Sigmoid colon (tissue), 7 donors: Measurements from ENCODE around the gene SMYD3. TPM values are rescaled to one million over a fixed set of nuclear protein-coding genes. Genes with fewer than 3 reads are reported as not detected.
A peak's percentile ranks its signal among the peaks of the same experiment; 100 is the strongest.

Experiments
- DNase-seq: peaks from one replicate; pipeline ENCODE4 v3.0.0-alpha.2; 2019
- H3K27ac ChIP-seq, 4 donors: fragments of 200-600 bp; sonication (generic); one replicate each; pipeline ENCODE4 v1.5.1; 2016 to 2019; ENCODE audit warnings: mild to moderate bottlenecking in 1 of 4
- H3K27me3 ChIP-seq, 3 donors: fragments of 200-600 bp; sonication (generic); one replicate each; pipeline ENCODE4 v1.5.1; 2019; ENCODE audit warnings: mild to moderate bottlenecking in 1 of 3
- H3K36me3 ChIP-seq, 4 donors: fragments of 200-600 bp; sonication (generic); one replicate each; pipeline ENCODE4 v1.5.1; 2016 to 2019
- H3K4me1 ChIP-seq, 4 donors: fragments of 200-600 bp; sonication (generic); one replicate each; pipeline ENCODE4 v1.5.1; 2017 to 2019
- H3K4me3 ChIP-seq, 4 donors: fragments of 200-600 bp; sonication (generic); one replicate each; pipeline ENCODE4 v1.5.1; 2017 to 2019; ENCODE audit warnings: mild to moderate bottlenecking in 2 of 4, moderate library complexity in 1 of 4
- H3K9me3 ChIP-seq, 4 donors: fragments of 200-600 bp in 3 of 4; sonication (generic) in 3 of 4; one replicate each; pipeline versions ENCODE4 v1.5.1 to v1.6.1; 2013 to 2019
- CTCF ChIP-seq, 4 experiments: fragments of 450-650 bp in 3 of 4; fragments of 200-600 bp in 1 of 4; IDR thresholded peaks; one replicate each; pipeline ENCODE4 v1.5.1; 2016 to 2019; ENCODE audit warnings: antibody characterized with exemption in 4 of 4, mild to moderate bottlenecking in 3 of 4, moderate library complexity in 2 of 4
- EP300 ChIP-seq, 4 donors: sonication (generic); formaldehyde crosslinking; IDR thresholded peaks; one replicate each; pipeline ENCODE4 v1.6.1; 2017; ENCODE audit warnings: antibody characterized with exemption in 4 of 4
- POLR2A ChIP-seq, 2 donors: fragments of 450-650 bp; IDR thresholded peaks; one replicate each; pipeline ENCODE4 v1.6.1; 2016; ENCODE audit warnings: antibody characterized with exemption in 2 of 2, mild to moderate bottlenecking in 2 of 2, moderate library complexity in 2 of 2
- POLR2AphosphoS5 ChIP-seq, 4 donors: sonication (generic); formaldehyde crosslinking; IDR thresholded peaks; one replicate each; pipeline ENCODE4 v1.6.1; 2017; ENCODE audit warnings: antibody characterized with exemption in 4 of 4
- WGBS, 2 donors: extraction: QIAGEN DNeasy Blood & Tissue Kit; methylation state at CpG; one replicate each; pipeline ENCODE4 v1.1.7; 2013; 5-methylcytosine and 5-hydroxymethylcytosine counted together
- intact Hi-C: fragments of 100-400 bp; cut with DNase I; formaldehyde crosslinking; loops from one replicate; pipeline ENCODE4 v1.15.1; 2023
- polyA plus RNA-seq, 3 donors: library from polyadenylated mRNA; stranded (reverse); fragments of 200-250 nt; gene quantifications; one replicate each; pipeline ENCODE4 v1.2.3, GENCODE V29; 2013
- total RNA-seq, 4 donors: library from RNA; depleted of rRNA; stranded (reverse); fragments of >200 nt; gene quantifications; one replicate each; pipeline ENCODE4 v1.1.0, GENCODE V29; 2016
- donor health status: healthy with polysubstance abuse.
- donor health status: Bipolar disorder and iron deficiency.
- donor health status: healthy.

SMYD3 gene
- total and polyA plus RNA-seq, 7 donors: 8.7 to 23.8 (median 17.1) TPM

- no peaks in the 10 kb centered on the region for H3K27me3 ChIP-seq
- H3K27ac ChIP-seq: no peak overlapping the region
- no peak overlapping the region for H3K4me3 ChIP-seq
- TF ChIP-seq CTCF (IDR thresholded peaks at IDR 0.05): no peak
- no peak for TF ChIP-seq POLR2A (IDR thresholded peaks at IDR 0.05)
- no peak for TF ChIP-seq EP300 (IDR thresholded peaks at IDR 0.05)
- TF ChIP-seq POLR2AphosphoS5 (IDR thresholded peaks at IDR 0.05): no peak
- no peak for DNase-seq
- no peaks in the 10 kb centered on the region for H3K9me3 ChIP-seq
- peaks cover 0 to 14% (median 12%) of the 10 kb centered on the region in 4 donors for H3K4me1 ChIP-seq
- WGBS, 2 donors: 37 to 66% methylated on average over 2 of the region's 2 CpGs
- intact Hi-C loops: no loop called here
- no peaks in the 10 kb centered on the region for H3K36me3 ChIP-seq
These were observed 519.9 kb downstream of the SMYD3 start for GRCh38 chr1:245987219-245987545.

GRCh38 chr1:245986404-245987218 is 520.5 kb downstream of the SMYD3 start:
- no peak overlapping the region for H3K27ac ChIP-seq
- TF ChIP-seq POLR2A (IDR thresholded peaks at IDR 0.05): no peak
- TF ChIP-seq POLR2AphosphoS5 (IDR thresholded peaks at IDR 0.05): peak in 1 of 4 donors; percentile 6
- peaks cover 0 to 14% (median 12%) of the 10 kb centered on the region in 4 donors for H3K4me1 ChIP-seq
- no peaks in the 10 kb centered on the region for H3K27me3 ChIP-seq
- WGBS, 2 donors: 14 to 55% methylated on average over 12 of the region's 12 CpGs
- no peaks in the 10 kb centered on the region for H3K9me3 ChIP-seq
- no peaks in the 10 kb centered on the region for H3K36me3 ChIP-seq
- DNase-seq: no peak
- H3K4me3 ChIP-seq: no peak overlapping the region
- intact Hi-C loops: no loop called here

DNA sequence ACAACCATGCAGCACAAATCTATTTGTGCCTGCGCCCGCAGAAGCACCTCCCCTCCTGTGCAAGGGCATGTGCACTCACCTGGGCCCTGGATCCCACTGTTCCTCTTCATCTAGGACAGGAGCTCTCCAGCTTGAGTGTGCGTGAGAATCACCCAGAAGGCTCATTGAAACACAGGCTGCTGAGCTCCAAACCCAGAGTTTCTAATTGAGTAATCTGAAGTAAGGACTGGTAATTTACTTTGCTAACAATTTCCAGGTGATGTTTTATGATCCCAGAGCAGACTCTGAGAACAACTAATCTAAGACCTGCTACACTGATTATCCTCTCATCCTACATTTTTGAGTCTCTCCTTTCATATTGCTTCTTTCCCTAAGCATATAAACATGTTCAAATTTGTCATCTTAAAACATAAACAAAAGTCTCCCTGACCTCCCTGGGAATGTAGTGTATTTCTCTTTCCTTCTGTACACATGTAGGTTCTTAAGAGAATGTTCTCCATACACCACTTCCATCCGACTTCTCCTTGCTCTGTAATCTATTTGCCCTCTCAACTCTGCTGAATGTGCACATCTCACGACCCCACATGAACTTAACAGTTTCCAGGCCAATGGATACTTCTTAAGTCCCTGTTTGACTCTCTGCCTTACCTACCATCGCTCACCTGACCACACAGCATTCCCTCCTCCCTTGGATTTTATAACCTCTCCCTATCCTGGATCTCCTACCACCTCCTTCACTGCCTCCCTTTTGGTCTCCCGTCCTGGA is 522.5 kb downstream of the SMYD3 start:
- no peak for TF ChIP-seq EP300 (IDR thresholded peaks at IDR 0.05)
- no peak for TF ChIP-seq CTCF (IDR thresholded peaks at IDR 0.05)
- no peak for TF ChIP-seq POLR2AphosphoS5 (IDR thresholded peaks at IDR 0.05)
- no peak for TF ChIP-seq POLR2A (IDR thresholded peaks at IDR 0.05)
- no peaks in the 10 kb centered on the region for H3K9me3 ChIP-seq
- no peaks in the 10 kb centered on the region for H3K36me3 ChIP-seq
- no peak overlapping the region for H3K4me3 ChIP-seq
- no peak for DNase-seq
- WGBS, 2 donors: 89 to 90% methylated on average over 7 of the region's 7 CpGs
- H3K27me3 ChIP-seq: no peaks in the 10 kb centered on the region
- intact Hi-C loops: no loop called here
- no peak overlapping the region for H3K27ac ChIP-seq
- H3K4me1 ChIP-seq: peaks cover 0 to 14% (median 12%) of the 10 kb centered on the region in 4 donors

DNA sequence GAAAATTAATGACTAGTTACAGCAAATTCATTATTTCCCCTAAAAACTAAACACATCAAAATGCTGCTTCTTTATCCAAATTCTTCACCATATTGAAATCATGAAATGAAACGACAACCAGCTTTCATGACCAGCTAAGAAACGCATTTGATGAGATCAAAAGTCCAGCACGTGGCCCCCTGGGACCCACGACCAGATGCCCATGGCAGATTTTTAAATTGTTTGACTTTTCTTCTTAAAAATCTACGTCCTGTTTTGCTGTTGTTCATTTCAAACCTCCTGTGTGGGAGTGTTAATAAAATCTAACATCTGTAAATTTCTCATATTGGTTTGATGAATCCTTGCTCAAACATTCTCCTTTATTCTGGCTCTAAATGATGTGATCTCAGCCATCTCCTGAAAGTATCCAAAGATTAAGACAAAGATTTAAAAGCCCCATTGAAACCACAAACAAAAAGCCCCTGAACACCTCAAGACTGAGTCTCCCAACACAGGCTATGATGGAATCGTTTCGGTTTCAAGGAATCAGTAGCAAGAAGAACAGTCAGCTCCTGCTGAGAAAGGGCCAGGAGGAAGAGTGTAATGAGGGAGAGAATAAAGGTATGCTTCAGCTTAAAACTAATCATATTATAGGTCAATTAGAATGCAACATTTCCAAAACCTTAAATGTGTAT is 523.6 kb downstream of the SMYD3 start:
- Histone ChIP-seq H3K27ac (no peak overlapping the region), H3K27me3 (no peaks in the 10 kb centered on the region), H3K9me3 (no peaks in the 10 kb centered on the region), H3K36me3 (no peaks in the 10 kb centered on the region), H3K4me1 (peaks cover 0 to 14% (median 12%) of the 10 kb centered on the region in 4 donors), H3K4me3 (no peak overlapping the region)
- intact Hi-C loops: no loop called here
- TF ChIP-seq CTCF (IDR thresholded peaks at IDR 0.05): no peak
- TF ChIP-seq EP300 (IDR thresholded peaks at IDR 0.05): no peak
- no peak for TF ChIP-seq POLR2A (IDR thresholded peaks at IDR 0.05)
- no peak for TF ChIP-seq POLR2AphosphoS5 (IDR thresholded peaks at IDR 0.05)
- 89 to 91% methylated on average over 7 of the region's 7 CpGs for WGBS, 2 donors
- no peak for DNase-seq

- Histone ChIP-seq H3K27me3 (no peaks in the 10 kb centered on the region), H3K9me3 (no peaks in the 10 kb centered on the region), H3K4me1 (no peaks in the 10 kb centered on the region), H3K27ac (no peak overlapping the region), H3K4me3 (no peak overlapping the region), H3K36me3 (no peaks in the 10 kb centered on the region)
- WGBS, 2 donors: 90 to 93% methylated on average over 9 of the region's 9 CpGs
- DNase-seq: no peak
- TF ChIP-seq POLR2AphosphoS5 (IDR thresholded peaks at IDR 0.05) (no peak), EP300 (IDR thresholded peaks at IDR 0.05) (no peak), CTCF (IDR thresholded peaks at IDR 0.05) (no peak), POLR2A (IDR thresholded peaks at IDR 0.05) (no peak)
- intact Hi-C loops: no loop called here
These were observed 527.5 kb downstream of the SMYD3 start for GRCh38 chr1:245979589-245979988.
